HG03432 (cell line): ENCODE measurements around the gene KAT5.
"Not testable (repeated sequence)": the region's sequence is repeated elsewhere in the genome, so short reads cannot be mapped to it uniquely, and the experiment has no call there.

Experiments used
- ATAC-seq: cut with Tn5 transposase; IDR thresholded peaks from one replicate; pipeline ENCODE4 v1.9.1; 2021; ENCODE audit warnings: mild to moderate bottlenecking, moderate library complexity; ENCODE audit not compliant: unreplicated experiment

The KAT5 gene

GRCh38 chr11:65743681-65744025 lies 31.6 kb downstream of the KAT5 start:
- no peak for ATAC-seq

DNA sequence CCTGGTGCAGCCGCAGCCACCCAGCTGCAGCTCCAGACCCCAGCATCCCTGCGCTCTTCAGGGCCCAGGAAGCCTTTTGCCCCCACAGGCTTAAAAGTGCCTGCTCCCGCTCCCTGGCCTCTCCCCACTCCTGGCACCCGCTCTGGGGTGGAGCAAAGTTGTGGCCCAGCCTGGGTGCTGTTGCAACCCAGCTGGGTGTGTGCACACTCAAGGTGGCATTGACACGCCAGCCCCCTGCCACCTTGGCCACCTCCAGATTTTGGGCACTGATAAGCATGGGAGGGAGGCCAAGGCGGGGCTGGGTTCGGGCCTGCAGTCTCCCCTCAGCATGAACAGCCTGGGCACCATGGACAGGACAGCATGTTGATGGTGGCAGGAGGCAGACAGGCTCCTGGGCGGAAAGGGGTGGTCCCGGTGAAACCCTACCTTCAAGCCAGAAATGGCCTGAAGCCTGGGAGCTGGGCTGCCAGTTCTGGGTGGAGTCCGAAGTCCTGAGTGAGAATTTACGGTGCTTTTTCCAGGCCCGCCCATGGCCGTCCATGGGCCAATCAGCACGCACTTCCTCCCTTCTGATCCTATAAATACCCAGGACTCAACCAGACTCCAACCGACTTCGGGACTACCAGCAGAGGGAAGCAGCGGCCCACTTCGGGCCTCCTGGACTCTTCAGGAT lies 32.1 kb downstream of the KAT5 start:
- ATAC-seq, result no peak

GRCh38 chr11:65744699-65745042 lies 32.6 kb downstream of the KAT5 start:
- ATAC-seq, result no peak

DNA sequence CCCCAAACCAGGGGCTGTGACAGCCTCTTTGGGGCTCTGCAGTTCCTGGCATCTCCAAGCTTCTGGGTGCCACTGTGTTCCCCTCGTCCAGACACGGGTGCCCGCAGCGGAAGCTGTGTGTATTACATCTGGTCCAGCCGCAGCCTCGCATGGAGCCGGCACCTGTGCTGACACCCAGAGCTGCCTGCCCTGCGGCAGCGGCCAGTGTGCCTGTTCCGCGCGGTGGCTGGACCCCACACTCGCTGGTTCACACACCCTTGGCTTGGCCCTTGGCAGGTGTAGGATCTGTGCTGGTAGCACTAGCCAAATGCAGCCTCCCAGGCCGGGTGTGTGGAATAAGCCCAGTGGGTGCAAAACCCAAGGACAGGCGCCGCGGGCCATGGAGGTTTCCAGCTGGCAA lies 33.0 kb downstream of the KAT5 start:
- no peak for ATAC-seq

DNA sequence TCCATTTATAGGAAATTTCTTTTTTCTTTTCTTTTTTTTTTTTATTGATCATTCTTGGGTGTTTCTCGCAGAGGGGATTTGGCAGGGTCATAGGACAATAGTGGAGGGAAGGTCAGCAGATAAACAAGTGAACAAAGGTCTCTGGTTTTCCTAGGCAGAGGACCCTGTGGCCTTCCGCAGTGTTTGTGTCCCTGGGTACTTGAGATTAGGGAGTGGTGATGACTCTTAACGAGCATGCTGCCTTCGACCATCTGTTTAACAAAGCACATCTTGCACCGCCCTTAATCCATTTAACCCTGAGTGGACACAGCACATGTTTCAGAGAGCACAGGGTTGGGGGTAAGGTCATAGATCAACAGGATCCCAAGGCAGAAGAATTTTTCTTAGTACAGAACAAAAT lies 50.1 kb downstream of the KAT5 start:
- ATAC-seq, result not testable (repeated sequence)

DNA sequence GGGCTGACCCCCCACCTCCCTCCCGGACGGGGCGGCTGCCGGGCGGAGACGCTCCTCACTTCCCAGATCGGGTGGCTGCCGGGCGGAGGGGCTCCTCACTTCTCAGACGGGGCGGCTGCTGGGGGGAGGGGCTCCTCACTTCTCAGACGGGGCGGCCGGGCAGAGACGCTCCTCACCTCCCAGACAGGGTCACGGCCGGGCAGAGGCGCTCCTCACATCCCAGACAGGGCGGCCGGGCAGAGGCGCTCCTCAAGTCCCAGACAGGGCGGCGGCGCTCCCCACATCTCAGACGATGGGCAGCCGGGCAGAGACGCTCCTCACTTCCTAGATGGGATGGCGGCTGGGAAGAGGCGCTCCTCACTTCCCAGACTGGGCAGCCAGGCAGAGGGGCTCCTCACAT lies 50.8 kb downstream of the KAT5 start:
- ATAC-seq, result not testable (repeated sequence)

DNA sequence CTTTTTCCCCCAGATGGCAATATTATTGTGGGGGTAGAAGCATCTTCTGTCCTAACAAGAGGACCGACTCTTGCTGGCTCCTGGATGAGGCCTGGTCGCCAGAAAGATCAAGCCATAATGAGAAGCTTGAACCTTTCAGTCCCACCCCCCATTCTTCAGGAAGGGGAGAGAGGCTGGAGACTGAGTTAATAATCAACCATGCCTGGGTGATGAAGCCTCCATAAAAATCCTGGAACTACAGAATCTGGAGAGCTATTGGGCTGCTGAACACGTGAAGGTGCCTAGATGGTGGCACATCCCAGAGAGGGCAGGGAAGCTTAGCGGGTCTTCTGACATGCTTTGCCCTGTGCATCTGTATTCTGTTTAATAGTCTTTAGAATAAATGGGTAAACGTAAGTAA lies 52.4 kb downstream of the KAT5 start:
- ATAC-seq, result no peak

DNA sequence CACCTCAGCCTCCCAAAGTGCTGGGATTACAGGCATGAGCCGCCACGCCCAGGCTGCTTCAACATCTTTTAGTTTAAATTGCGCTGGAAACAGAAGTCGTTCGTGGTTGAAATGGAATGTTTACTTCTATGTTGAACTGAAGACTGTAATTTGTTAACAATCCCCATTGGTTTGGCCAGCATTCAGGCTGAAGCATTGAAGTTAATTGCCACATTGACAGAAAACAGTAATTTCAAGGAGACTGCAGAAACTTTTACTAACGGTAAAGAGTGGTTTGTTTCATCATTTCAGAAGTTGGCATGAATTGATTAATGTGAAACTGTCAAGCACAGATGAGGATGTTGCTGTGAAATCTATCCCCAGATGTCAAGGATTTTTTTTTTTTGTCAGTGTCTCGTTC lies 54.5 kb downstream of the KAT5 start:
- no peak for ATAC-seq

DNA sequence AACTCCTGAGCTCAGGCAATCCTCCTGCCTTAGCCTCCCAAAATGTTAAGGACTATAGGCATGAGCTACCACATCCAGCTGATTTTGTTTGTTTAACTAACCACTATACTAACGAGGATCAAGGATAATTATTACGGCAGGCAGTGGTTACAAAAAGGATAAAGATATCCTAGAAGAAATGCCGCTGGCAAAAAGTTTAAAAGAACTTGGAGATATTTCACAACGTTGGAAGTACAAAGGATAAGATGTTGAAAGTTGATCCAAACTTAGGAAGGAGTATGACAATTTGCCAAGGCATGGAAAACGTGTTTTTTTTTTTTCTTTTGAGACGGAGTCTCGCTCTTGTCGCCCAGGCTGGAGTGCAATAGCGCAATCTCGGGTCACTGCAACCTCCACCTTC lies 55.4 kb downstream of the KAT5 start:
- no peak for ATAC-seq

- ATAC-seq, result not testable (repeated sequence)
These were observed 55.8 kb downstream of the KAT5 start for GRCh38 chr11:65767806-65768205.
